Natural killer cell (primary cell): ENCODE results near the gene IQSEC1. TPM values are rescaled to one million over a fixed set of nuclear protein-coding genes. Genes with fewer than 3 reads are reported as not detected.

Source experiments
- ATAC-seq, 3 donors: fragments of 150-1000 bp in 2 of 3; fragments of 200-7000 bp in 1 of 3; cut with Tn5 transposase; 1 replicate in 1 of 3; 2 replicates in 2 of 3; pipeline ENCODE4 v1.10.0; 2021; ENCODE audit warnings: mild to moderate bottlenecking in 2 of 3, moderate library complexity in 2 of 3
- DNase-seq, 2 donors: peaks; one replicate each; pipeline versions ENCODE4 v3.0.0 to v3.0.0-alpha.2; 2013 to 2021; ENCODE audit warnings: mixed read lengths in 1 of 2
- H3K27ac ChIP-seq: one replicate; pipeline ENCODE4 v1.5.1; 2013; ENCODE audit warnings: mild to moderate bottlenecking, low read length
- H3K27me3 ChIP-seq: one replicate; pipeline ENCODE4 v1.6.1; 2013; ENCODE audit warnings: low read length; ENCODE audit not compliant: control insufficient read depth, insufficient read depth
- H3K36me3 ChIP-seq: one replicate; pipeline ENCODE4 v1.6.1; 2013; ENCODE audit warnings: low read length; ENCODE audit not compliant: control insufficient read depth, insufficient read depth
- H3K4me1 ChIP-seq: one replicate; pipeline ENCODE4 v1.6.1; 2013; ENCODE audit warnings: low read length; ENCODE audit not compliant: control insufficient read depth, insufficient read depth
- H3K4me3 ChIP-seq: one replicate; pipeline ENCODE4 v1.5.1; 2013; ENCODE audit warnings: low read length
- H3K9me3 ChIP-seq: one replicate; pipeline ENCODE4 v1.6.1; 2013; ENCODE audit warnings: low read length; ENCODE audit not compliant: control insufficient read depth, insufficient read depth
- H3K27ac Mint-ChIP-seq, 2 donors: one replicate each; pipeline ENCODE4 v1.8.0; 2022; ENCODE audit warnings: mild to moderate bottlenecking in 2 of 2, mixed read lengths in 2 of 2, moderate library complexity in 1 of 2
- H3K27me3 Mint-ChIP-seq, 2 donors: one replicate each; pipeline ENCODE4 v1.8.0; 2022; ENCODE audit warnings: low read depth in 2 of 2, mixed read lengths in 2 of 2
- H3K36me3 Mint-ChIP-seq: one replicate; pipeline ENCODE4 v1.8.0; 2022; ENCODE audit warnings: mixed read lengths
- H3K4me1 Mint-ChIP-seq, 2 donors: one replicate each; pipeline ENCODE4 v1.8.0; 2022; ENCODE audit warnings: mixed read lengths in 2 of 2
- H3K4me3 Mint-ChIP-seq: one replicate; pipeline ENCODE4 v1.8.0; 2022; ENCODE audit warnings: mild to moderate bottlenecking, moderate library complexity, mixed read lengths
- H3K9me3 Mint-ChIP-seq, 2 donors: one replicate each; pipeline ENCODE4 v1.8.0; 2022; ENCODE audit warnings: mixed read lengths in 2 of 2
- WGBS: methylation state at CpG from one replicate; pipeline ENCODE4 v1.1.7; 2013; ENCODE audit warnings: missing lambda C conversion rate; ENCODE audit not compliant: insufficient coverage; 5-methylcytosine and 5-hydroxymethylcytosine counted together
- intact Hi-C: fragments of 100-400 bp; cut with micrococcal nuclease; formaldehyde crosslinking; loops from one replicate; pipeline ENCODE4 v1.14.2; 2022
- total RNA-seq, 4 donors: library from RNA; stranded (reverse); fragments of 120-200 nt in 1 of 4; gene quantifications; one replicate each; pipeline versions ENCODE4 v1.2.3 to v1.2.4, GENCODE V29; 2013 to 2022
- TF ChIP-seq, protein P1 (sequence below): fragments of 200-600 bp; IDR thresholded peaks from one replicate; pipeline ENCODE4 v1.8.0; 2022; ENCODE audit warnings: antibody characterized with exemption

Gene IQSEC1
- total RNA-seq, 3 donors from 2014 or later (not counting 1 experiment from before 2014, with no cell fraction given), result 124 to 189 (median 138) TPM

DNA sequence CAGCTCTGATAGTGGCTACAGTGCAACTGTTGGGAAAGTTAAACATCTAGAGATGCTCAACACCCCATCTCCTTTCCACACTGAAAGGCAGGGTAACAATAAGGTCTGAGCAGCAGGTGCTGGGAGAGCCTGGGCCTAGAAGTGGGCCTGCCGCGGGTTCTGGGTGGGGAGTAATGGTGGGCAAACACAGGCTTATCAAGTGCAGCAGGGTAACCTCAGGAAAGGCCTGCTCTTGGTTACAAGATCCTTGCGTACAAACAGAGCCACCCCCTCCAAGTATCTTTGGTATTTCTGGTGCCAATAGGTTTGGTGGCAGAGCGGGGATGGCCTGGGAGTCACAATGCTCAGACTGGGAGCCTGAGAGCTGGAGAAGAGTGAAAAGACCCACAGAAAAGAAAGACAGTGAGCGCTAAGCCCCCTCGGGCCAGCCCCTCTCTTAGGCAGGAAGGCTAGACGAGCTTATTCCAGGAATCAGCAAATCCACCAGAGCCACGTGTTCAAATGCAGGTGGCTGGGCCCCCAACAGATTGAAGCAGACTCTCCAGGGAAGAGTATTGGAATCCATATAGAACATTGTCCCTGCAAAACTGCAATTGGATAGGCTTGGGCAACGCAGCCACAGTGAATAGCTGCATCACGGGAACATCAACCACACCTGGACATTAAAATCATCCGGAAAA is 2.7 kb downstream of the IQSEC1 start:
- 61% methylated on average over 10 of the region's 11 CpGs for WGBS
- H3K36me3 Mint-ChIP-seq, result no peaks in the 10 kb centered on the region
- H3K9me3 Mint-ChIP-seq, result no peaks in the 10 kb centered on the region
- peaks cover 49 to 64% of the 10 kb centered on the region in 2 donors for H3K4me1 Mint-ChIP-seq
- Histone ChIP-seq H3K4me1 (peaks cover 75% of the 10 kb centered on the region), H3K9me3 (no peaks in the 10 kb centered on the region), H3K27ac (peak overlapping the region; percentile 80), H3K36me3 (no peaks in the 10 kb centered on the region), H3K4me3 (no peak overlapping the region), H3K27me3 (no peaks in the 10 kb centered on the region)
- TF ChIP-seq, protein P1, sequence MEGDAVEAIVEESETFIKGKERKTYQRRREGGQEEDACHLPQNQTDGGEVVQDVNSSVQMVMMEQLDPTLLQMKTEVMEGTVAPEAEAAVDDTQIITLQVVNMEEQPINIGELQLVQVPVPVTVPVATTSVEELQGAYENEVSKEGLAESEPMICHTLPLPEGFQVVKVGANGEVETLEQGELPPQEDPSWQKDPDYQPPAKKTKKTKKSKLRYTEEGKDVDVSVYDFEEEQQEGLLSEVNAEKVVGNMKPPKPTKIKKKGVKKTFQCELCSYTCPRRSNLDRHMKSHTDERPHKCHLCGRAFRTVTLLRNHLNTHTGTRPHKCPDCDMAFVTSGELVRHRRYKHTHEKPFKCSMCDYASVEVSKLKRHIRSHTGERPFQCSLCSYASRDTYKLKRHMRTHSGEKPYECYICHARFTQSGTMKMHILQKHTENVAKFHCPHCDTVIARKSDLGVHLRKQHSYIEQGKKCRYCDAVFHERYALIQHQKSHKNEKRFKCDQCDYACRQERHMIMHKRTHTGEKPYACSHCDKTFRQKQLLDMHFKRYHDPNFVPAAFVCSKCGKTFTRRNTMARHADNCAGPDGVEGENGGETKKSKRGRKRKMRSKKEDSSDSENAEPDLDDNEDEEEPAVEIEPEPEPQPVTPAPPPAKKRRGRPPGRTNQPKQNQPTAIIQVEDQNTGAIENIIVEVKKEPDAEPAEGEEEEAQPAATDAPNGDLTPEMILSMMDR, result no peak
- H3K4me3 Mint-ChIP-seq, result peak overlapping the region; percentile 69
- DNase-seq (no peak), ATAC-seq (no peak)
- intact Hi-C loops, result no loop called here
- H3K27ac Mint-ChIP-seq, result peak overlapping the region; percentile 93 to 94
- H3K27me3 Mint-ChIP-seq, result peaks cover 0 to 7% of the 10 kb centered on the region in 2 donors

DNA sequence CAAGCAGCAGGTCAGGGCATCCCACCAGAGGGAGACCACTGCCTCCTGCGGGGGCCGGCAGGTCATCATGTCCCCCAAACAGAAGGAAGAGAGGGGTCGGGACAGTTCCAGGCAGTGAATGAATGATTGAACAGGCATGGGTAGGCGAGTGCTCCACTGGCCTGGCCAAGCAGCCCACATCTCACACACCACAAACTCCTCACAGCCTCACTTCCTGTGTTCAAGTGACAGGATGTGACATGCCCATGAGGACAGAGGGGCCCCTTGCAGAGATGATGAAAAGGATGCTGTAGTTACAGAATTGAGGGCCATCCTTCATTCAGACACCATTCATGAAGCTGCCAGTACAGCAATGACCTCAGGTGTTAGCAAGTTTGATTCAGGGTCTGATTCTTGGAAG is 3.7 kb downstream of the IQSEC1 start:
- Histone ChIP-seq H3K9me3 (no peaks in the 10 kb centered on the region), H3K27ac (peak overlapping the region; percentile 80), H3K36me3 (no peaks in the 10 kb centered on the region), H3K4me3 (no peak overlapping the region), H3K4me1 (peaks cover 75% of the 10 kb centered on the region), H3K27me3 (no peaks in the 10 kb centered on the region)
- 54% methylated on average over 3 of the region's 4 CpGs for WGBS
- DNase-seq, result peak; percentile 62 to 75
- TF ChIP-seq, protein P1, result no peak
- H3K4me3 Mint-ChIP-seq, result peak overlapping the region; percentile 69
- peaks cover 55 to 70% of the 10 kb centered on the region in 2 donors for H3K4me1 Mint-ChIP-seq
- peak overlapping the region; percentile 93 to 94 for H3K27ac Mint-ChIP-seq
- H3K27me3 Mint-ChIP-seq, result peaks cover 0 to 5% of the 10 kb centered on the region in 2 donors
- ATAC-seq, result peak; percentile 71 to 86 (median 79)
- intact Hi-C loops, result loop anchor here (1.0 to 2.0 kb wide), 3 partner anchors 29 to 57 kb away; no protein-coding TSS in a partner anchor
- no peaks in the 10 kb centered on the region for H3K36me3 Mint-ChIP-seq
- no peaks in the 10 kb centered on the region for H3K9me3 Mint-ChIP-seq

DNA sequence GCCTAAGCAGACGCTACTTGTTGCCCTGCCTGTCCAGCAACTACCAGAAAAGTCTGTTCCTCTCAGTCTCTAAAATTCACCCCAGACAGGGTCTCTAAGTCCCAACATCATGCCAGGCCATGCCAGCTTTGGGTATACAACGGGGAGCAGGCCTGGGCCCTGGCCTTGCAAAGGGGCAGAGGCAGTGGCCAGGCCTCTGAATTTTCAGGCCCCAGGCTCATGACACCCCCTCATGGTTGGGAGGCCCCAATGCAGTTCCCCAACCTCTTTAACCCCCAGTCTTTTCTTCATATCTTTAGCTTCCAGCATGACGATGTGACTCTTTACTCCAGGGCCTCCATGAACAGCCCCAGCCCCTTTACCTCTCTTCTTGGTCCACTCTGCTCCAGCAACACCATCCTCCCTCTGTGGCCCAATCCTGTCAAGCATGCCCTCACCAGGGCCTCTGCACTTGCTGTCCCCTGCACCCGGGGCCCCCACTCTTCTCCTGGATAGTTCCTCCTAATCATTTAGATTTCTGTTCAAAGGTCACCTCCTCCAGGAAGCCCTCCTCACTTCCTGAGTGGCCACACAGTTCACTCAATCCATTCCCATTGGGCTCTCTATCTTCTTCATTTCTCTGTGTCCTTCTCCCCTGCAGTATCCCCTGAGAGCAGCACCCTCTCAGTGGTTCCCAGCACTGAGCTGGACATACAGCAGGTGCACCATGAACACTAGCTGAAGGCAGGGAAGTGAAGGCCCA is 4.8 kb downstream of the IQSEC1 start:
- TF ChIP-seq, protein P1, result no peak
- H3K36me3 ChIP-seq, result no peaks in the 10 kb centered on the region
- intact Hi-C loops, result loop anchor here (1.0 to 2.0 kb wide), 3 partner anchors 28 to 56 kb away; no protein-coding TSS in a partner anchor
- DNase-seq (no peak), ATAC-seq (no peak)
- H3K4me1 ChIP-seq, result peaks cover 67% of the 10 kb centered on the region
- H3K9me3 ChIP-seq, result no peaks in the 10 kb centered on the region
- no peaks in the 10 kb centered on the region for H3K27me3 ChIP-seq
- no peaks in the 10 kb centered on the region for H3K27me3 Mint-ChIP-seq
- H3K4me3 ChIP-seq, result no peak overlapping the region
- H3K27ac ChIP-seq, result peak overlapping the region; percentile 80
- no peaks in the 10 kb centered on the region for H3K9me3 Mint-ChIP-seq
- WGBS, result 81% methylated on average over 4 of the region's 4 CpGs
- H3K36me3 Mint-ChIP-seq, result no peaks in the 10 kb centered on the region
- H3K4me3 Mint-ChIP-seq, result peak overlapping the region; percentile 51
- peak overlapping the region; percentile 93 to 94 for H3K27ac Mint-ChIP-seq
- H3K4me1 Mint-ChIP-seq, result peaks cover 53 to 63% of the 10 kb centered on the region in 2 donors
